ENCODE measurements around the gene LMBRD2. TPM values are rescaled to one million over a fixed set of nuclear protein-coding genes. Genes with fewer than 3 reads are reported as not detected.

The LMBRD2 gene
- total and polyA plus RNA-seq, 8 donors: 9.8 to 13.6 (median 12.6) TPM

DNA sequence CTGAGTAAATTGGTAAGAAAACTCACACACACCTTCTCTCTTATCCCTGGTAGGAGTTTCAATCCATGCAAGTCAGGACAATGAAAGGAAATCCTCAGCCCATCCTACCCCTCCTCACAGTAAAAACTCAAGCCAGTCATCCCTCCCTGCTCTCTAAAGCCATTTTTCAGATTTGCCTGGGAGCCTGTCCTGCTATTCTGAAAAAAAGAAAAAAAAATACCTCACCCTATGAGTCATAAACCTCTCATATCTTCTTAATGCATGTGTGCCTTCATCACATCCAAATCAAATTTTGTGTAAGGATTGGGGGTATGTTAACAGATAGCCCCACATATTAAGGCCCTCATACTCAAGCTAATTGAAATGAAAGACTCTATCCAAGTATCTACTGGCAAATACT, 99.1 kb downstream of the LMBRD2 start:
- Histone ChIP-seq H3K27me3 (no peaks in the 10 kb centered on the region), H3K9me3 (no peaks in the 10 kb centered on the region), H3K4me3 (no peak overlapping the region), H3K36me3 (no peaks in the 10 kb centered on the region), H3K27ac (no peak overlapping the region), H3K4me1 (no peaks in the 10 kb centered on the region)
- DNase-seq: no peak
- TF ChIP-seq, protein P1, sequence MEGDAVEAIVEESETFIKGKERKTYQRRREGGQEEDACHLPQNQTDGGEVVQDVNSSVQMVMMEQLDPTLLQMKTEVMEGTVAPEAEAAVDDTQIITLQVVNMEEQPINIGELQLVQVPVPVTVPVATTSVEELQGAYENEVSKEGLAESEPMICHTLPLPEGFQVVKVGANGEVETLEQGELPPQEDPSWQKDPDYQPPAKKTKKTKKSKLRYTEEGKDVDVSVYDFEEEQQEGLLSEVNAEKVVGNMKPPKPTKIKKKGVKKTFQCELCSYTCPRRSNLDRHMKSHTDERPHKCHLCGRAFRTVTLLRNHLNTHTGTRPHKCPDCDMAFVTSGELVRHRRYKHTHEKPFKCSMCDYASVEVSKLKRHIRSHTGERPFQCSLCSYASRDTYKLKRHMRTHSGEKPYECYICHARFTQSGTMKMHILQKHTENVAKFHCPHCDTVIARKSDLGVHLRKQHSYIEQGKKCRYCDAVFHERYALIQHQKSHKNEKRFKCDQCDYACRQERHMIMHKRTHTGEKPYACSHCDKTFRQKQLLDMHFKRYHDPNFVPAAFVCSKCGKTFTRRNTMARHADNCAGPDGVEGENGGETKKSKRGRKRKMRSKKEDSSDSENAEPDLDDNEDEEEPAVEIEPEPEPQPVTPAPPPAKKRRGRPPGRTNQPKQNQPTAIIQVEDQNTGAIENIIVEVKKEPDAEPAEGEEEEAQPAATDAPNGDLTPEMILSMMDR (IDR thresholded peaks at IDR 0.05): no peak
- no peak for ATAC-seq
- intact Hi-C loops (cut with DNase I): no loop called here

- Histone ChIP-seq H3K4me1 (no peaks in the 10 kb centered on the region), H3K36me3 (no peaks in the 10 kb centered on the region), H3K27me3 (no peaks in the 10 kb centered on the region), H3K9me3 (no peaks in the 10 kb centered on the region), H3K27ac (no peak overlapping the region), H3K4me3 (no peak overlapping the region)
- DNase-seq (no peak), ATAC-seq (no peak)
- intact Hi-C loops (cut with DNase I): no loop called here
- TF ChIP-seq, protein P1 (IDR thresholded peaks at IDR 0.05): no peak
Observed at GRCh38 chr5:36049949-36050348, 101.7 kb downstream of the LMBRD2 start.

Small RNA genes within 50 kb of the gene (microRNA-seq; reads per million reads assigned to microRNA genes)
- 0.67 to 1.2 reads per million in 2 donors for gene MIR580

Other genes starting within 250 kb of the LMBRD2 start
- 1 to 10 TPM in 1 of 2 donors, not detected in 1; 6.9 TPM for gene CAPSL, start 213.3 kb downstream of the LMBRD2 start, total RNA-seq
- gene CAPSL, start 213.3 kb downstream of the LMBRD2 start, polyA plus RNA-seq (ENCODE audit: insufficient read length in 6 of 6): 10 to 100 TPM in 1 of 6 donors, 1 to 10 TPM in 5; 2.0 to 12.0 (median 6.4) TPM
- gene UGT3A1, start 160.5 kb downstream of the LMBRD2 start, total RNA-seq: not detected
- gene UGT3A1, start 160.5 kb downstream of the LMBRD2 start, polyA plus RNA-seq (ENCODE audit: insufficient read length in 6 of 6): under 1 TPM; 0.10 to 0.77 (median 0.28) TPM
- under 1 TPM in 1 of 2 donors, not detected in 1; 0.31 TPM for gene UGT3A2, start 85.0 kb downstream of the LMBRD2 start, total RNA-seq
- under 1 TPM; 0.09 to 0.28 (median 0.20) TPM for gene UGT3A2, start 85.0 kb downstream of the LMBRD2 start, polyA plus RNA-seq (ENCODE audit: insufficient read length in 6 of 6)
- 10 to 100 TPM; 18.4 to 21.2 TPM for gene SKP2, start 224 bp upstream of the LMBRD2 start, total RNA-seq
- gene SKP2, start 224 bp upstream of the LMBRD2 start, polyA plus RNA-seq (ENCODE audit: insufficient read length in 6 of 6): 10 to 100 TPM; 40.8 to 56.4 (median 51.0) TPM
- gene NADK2, start 90.0 kb upstream of the LMBRD2 start, total RNA-seq: 10 to 100 TPM; 23.8 to 30.8 TPM
- gene NADK2, start 90.0 kb upstream of the LMBRD2 start, polyA plus RNA-seq (ENCODE audit: insufficient read length in 6 of 6): 10 to 100 TPM; 44.2 to 57.2 (median 49.7) TPM
- 1 to 10 TPM; 4.2 to 7.1 TPM for gene RANBP3L, start 150.0 kb upstream of the LMBRD2 start, total RNA-seq
- 1 to 10 TPM; 1.1 to 3.2 (median 1.8) TPM for gene RANBP3L, start 150.0 kb upstream of the LMBRD2 start, polyA plus RNA-seq (ENCODE audit: insufficient read length in 6 of 6)

Data from left lung (tissue), 10 donors.